ENCODE data around the gene PTGER2.
A peak's percentile ranks its signal among the peaks of the same experiment; 100 is the strongest.

The PTGER2 gene, protein sequence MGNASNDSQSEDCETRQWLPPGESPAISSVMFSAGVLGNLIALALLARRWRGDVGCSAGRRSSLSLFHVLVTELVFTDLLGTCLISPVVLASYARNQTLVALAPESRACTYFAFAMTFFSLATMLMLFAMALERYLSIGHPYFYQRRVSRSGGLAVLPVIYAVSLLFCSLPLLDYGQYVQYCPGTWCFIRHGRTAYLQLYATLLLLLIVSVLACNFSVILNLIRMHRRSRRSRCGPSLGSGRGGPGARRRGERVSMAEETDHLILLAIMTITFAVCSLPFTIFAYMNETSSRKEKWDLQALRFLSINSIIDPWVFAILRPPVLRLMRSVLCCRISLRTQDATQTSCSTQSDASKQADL

GRCh38 chr14:52313903-52314594 lies at the start of gene PTGER2:
PTGER2 (plus strand) TSS chr14:52314312; CDS start chr14:52314549, 237 bp downstream.
- DNase-seq (ENCODE audit: low read depth in 2 of 2): peak; percentile 55 to 67

DNA sequence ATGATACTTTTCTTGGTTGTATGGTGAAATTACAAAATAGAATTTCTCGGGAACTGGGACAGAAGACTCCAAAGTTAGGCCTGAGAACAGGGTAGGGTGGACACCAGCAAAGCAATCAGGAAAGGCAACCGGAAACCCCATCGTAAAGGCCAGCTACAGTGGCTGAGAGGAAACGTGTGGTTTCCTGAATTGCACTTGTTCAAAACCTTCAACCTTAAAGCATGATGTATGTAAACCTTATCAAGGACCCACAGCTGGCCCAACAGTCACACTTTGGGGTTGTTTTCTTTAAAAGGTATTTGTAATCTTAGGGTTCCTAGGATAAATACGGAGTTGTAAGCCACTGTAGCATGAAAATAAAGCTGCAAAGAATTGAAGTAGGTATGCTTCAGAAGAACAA lies 48.9 kb upstream of the PTGER2 start:
- DNase-seq (ENCODE audit: low read depth in 2 of 2): no peak

DNA sequence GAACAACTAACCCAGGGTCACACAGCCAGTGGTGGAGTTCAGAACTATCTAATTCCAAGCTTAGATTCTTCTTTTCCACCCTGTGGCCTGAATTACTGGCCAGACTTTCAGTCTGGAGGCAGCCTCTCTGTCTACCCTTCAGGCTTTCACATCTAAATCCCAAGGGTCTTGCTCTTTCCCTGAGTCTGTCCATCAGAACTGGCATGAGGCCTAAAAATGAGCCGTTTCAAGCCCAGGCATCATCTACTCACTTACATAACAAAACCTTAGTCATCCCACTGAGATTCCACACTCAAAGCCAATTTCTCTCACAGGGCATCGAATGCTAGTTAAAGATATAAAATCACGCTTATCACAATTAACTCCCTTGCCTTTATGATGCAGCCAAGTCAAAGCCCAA lies 47.9 kb upstream of the PTGER2 start:
- DNase-seq (ENCODE audit: low read depth in 2 of 2): no peak

GRCh38 chr14:52266782-52267181 lies 47.3 kb upstream of the PTGER2 start:
- no peak for DNase-seq (ENCODE audit: low read depth in 2 of 2)

GRCh38 chr14:52267501-52268278 lies 46.4 kb upstream of the PTGER2 start, which contains the start of gene PTGDR:
PTGDR (plus strand) TSS chr14:52267698; CDS start chr14:52267815, 117 bp downstream.
- DNase-seq (ENCODE audit: low read depth in 2 of 2): peak in 1 of 2 donors; percentile 11

DNA sequence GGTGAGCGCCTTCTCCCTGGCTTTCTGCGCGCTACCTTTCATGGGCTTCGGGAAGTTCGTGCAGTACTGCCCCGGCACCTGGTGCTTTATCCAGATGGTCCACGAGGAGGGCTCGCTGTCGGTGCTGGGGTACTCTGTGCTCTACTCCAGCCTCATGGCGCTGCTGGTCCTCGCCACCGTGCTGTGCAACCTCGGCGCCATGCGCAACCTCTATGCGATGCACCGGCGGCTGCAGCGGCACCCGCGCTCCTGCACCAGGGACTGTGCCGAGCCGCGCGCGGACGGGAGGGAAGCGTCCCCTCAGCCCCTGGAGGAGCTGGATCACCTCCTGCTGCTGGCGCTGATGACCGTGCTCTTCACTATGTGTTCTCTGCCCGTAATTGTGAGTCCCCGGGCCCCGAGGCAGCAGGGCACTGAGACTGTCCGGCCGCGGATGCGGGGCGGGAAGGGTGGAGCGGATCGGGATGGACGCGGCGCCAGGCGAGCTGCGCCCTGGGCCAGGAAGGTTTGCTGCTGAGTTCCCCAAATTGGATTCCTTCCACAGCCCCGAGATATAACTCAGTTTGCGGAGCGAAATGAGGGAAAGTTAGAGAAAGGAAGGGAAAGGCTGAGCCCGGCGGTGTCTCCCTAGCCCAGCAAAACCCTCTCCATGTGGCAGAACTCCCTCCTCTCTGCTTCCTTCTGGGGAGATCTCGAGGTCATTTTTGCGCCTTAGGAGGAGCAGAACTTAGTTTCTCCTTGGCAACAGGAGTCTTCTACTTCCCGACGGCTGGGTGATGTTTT lies 45.6 kb upstream of the PTGER2 start:
- peak in 1 of 2 donors; percentile 24 for DNase-seq (ENCODE audit: low read depth in 2 of 2)

DNA sequence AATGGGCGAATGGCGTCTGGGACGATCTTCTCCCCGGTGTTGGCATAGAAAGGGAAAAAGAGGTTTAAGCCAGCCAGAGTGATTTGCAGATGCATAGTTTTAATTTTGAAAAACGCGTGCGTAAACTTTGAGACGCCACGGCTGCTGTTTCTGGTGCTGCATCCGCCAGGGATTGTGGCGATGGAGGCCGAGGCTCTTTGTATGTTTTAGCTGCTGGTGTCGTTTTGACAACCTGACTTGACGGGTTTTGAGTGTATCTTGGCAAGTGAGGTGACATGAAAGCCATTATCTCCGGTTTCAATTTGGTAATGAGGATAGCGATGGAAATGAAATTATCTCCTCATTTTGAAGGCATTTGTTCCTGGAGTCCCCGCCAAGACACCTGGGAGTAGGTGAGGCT lies 45.0 kb upstream of the PTGER2 start:
- DNase-seq (ENCODE audit: low read depth in 2 of 2): no peak

GRCh38 chr14:52269982-52270381 lies 44.1 kb upstream of the PTGER2 start:
- DNase-seq (ENCODE audit: low read depth in 2 of 2): no peak

DNA sequence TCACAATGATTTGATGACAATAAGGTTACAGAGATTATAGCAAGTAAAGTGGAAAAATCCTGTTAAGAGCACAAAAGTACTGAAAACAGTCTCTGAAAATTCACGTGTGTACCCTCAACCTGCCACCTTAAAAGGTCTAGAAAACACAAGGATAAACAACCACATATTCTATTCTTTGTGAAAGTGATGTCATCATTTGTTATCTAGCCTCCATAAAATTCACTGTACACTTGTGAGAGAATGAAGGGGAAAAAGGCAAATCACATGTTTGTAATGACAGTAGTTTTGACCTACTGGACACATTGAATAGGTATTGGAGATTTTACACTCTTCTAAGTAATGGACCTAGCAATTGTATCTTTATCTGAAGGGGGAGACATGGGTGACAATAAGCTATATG lies 42.6 kb upstream of the PTGER2 start:
- DNase-seq (ENCODE audit: low read depth in 2 of 2): no peak

DNA sequence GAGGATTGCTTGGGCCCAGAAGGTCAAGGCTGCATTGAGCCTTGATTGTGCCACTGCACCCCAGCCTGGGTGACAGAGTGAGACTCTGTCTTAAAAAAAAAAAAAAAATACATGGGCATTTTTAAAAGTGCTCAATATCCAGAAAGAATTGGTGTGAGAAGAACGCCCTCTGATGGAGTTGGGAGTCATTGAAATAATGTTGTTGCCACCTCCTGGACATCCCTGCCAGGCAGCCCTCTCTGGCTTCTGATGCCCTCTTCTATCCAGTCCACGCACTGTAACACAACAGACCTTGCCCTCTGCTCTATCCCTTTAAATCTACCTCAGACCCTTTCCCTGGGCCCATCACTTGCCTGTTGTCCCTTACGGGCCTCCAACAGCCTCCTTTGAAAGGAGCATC lies 41.7 kb upstream of the PTGER2 start:
- no peak for DNase-seq (ENCODE audit: low read depth in 2 of 2)

DNA sequence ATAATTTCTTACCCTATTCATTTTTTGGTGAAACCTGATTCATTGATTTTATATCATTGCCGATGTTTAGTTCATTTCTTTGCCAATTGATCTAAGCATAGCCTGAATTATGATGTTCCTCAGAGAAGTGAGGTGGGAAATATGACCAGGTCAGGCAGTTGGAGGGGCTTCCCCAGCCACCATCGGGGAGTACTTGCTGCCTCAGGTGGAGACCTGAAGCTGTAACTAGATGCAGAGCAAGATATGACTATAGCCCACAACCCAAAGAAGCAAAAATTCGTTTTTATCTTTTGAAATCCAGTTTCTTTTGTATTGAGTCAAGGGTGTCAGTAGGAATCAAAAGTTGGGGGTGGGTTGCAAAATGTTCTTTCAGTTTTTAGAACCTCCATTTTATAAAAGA lies 38.7 kb upstream of the PTGER2 start:
- no peak for DNase-seq (ENCODE audit: low read depth in 2 of 2)

DNA sequence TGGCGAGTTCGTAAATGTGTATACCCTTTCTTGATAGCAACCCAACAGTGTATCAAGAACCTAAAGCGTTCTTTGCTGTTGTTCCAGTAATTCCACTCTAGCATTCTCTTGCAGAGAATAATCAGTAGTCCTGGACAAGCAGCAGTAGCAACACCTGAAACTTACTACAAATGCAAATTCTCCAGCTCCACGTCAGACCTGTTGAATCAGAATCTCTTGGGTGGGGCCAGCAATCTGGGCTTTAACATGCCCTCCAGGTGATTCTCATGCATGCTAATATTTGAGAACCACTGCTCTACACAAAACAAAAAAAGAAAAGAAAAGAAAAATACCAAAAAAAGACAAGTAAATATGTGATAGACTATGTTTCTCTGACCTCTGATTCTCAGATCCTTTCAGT lies 36.6 kb upstream of the PTGER2 start:
- DNase-seq (ENCODE audit: low read depth in 2 of 2): no peak

DNA sequence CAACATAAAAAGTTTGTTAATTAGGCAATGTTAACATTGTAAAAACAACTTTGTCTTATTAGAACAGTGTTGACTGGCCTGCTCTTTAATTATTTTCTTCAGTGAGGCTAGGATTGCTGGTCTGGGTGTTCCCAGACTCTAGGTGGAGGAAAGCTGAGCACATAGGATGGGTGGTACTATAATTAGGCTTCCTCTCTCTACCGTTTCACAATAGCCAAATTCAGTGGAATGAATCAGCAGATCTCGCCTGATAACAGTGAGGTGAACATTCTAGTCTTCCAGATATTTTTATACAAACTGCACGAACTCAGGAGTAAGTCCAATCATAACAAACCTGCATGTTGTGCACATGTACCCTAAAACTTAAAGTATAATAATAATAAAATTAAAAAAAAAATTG lies 34.7 kb upstream of the PTGER2 start:
- DNase-seq (ENCODE audit: low read depth in 2 of 2): no peak

GRCh38 chr14:52283099-52283498 lies 31.0 kb upstream of the PTGER2 start:
- DNase-seq (ENCODE audit: low read depth in 2 of 2): no peak

DNA sequence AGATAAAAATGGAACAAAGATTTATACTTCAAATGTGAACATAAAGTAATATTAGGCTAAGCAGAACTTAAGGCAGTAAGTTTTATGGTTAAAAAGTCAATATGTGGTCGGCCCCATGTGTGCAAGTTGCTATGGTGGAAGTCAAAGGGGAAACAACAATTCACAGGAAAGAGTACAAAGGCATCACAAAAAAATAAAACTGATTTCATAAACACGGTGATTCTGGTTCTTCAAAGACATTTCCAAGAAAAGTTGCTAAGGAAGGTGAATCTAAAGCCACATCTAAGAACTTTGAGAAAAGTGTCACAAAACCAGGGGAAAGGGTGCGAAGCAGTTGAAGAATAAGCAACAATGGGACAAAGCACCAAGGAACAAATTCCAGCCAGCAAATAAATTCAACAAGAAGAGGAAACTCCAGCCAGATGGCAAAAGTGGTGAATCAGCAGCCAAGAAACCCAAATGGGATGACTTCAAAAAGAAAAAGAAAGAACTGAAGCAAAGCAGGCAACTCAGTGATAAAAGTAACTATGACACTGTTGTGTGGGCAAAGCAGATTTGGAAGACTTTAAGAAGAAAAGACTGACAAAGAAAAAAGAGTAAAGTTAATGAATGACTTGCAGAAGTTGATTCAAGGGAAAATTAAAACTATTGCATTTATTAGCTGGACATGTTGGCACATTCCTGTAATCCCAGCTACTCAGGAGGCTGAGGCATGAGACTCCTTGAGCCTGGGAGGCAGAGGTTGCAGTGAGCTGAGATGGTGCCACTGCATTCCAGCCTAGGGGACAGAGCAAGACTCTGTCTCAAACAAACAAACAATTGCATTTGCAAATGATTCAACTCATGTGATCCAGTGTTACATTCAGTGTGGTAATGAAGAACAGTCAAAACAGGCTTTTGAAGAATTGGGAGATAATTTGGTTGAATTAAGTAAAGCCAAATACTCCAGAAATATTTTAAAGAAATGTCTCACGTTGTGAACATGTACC lies 27.2 kb upstream of the PTGER2 start:
- no peak for DNase-seq (ENCODE audit: low read depth in 2 of 2)

DNA sequence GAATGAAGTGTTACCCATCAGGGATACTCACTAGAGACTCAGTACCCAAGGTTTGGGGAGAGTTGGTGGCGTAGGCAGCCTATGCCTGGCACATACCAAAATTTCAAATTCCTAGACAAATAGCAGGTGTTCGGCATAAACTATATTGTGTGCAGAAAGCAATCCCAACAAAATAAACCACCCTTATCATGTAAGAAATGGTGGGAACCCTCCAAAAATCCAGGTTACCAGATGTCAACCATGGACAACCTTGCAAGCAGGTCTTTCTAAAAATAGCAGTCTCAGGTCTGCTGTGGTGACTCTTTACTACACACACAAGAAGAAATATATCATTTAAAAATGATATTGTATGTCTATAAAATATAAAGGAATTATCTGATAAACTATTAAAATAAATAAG lies 17.7 kb upstream of the PTGER2 start:
- no peak for DNase-seq (ENCODE audit: low read depth in 2 of 2)

DNA sequence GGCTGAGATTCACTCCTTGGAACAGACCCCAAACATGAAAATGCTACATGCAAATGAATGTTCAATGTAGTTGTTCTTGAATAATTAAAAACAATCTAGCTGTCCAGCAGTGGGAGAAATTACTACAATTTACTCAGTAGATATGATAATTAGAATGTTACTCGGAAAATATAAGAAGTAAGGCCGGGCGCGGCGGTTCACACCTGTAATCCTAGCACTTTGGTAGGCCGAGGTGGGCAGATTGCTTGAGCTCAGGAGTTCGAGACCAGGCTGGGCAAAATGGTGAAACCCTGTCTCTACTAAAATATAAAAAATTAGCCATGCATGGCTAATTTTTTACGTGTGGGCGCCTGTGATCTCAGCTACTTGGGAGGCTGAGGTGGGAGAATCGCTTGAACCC lies 15.3 kb upstream of the PTGER2 start:
- DNase-seq (ENCODE audit: low read depth in 2 of 2): no peak

DNA sequence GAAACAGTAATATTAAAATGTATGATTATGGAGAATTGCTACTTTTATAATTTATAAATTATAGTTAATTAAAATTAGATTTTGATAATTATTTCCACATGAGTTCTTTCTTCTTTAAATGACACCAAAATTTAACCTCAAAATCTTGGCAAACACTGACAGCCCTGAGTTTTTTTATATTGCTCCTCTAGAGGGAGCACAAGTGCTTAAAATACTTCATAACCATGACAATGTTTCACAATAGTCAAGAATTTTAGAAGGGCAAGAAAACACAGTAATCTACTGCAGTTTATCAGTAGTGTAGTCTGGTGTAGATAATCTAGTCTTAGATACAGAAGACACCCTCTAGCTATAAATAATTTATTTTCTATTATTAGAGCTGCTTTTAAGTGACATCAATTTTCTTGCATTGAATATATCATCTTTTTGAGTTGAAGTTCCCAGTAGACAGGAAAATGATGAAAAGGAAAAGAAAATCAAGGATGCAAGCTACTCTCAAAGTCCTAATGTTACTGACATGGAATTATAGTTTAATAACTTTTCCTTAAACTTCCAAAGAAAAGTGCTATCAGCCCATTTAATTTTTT lies 14.3 kb upstream of the PTGER2 start:
- no peak for DNase-seq (ENCODE audit: low read depth in 2 of 2)

- no peak for DNase-seq (ENCODE audit: low read depth in 2 of 2)
These were observed 10.9 kb upstream of the PTGER2 start for GRCh38 chr14:52303236-52303635.

- DNase-seq (ENCODE audit: low read depth in 2 of 2): no peak
These were observed 9.7 kb upstream of the PTGER2 start for GRCh38 chr14:52304248-52304904.
